Stimulated activated CD4-positive, alpha-beta T cell treated with anti-CD3 and anti-CD28 coated beads, Interleukin-1b, Interleukin-23, amount 100 ng/mL, for 48 hours (primary cell): ENCODE data around the gene PRSS56.

Experiments
- DNase-seq: peaks from one replicate; pipeline ENCODE4 v3.0.0-alpha.2; 2020

Gene PRSS56

DNA sequence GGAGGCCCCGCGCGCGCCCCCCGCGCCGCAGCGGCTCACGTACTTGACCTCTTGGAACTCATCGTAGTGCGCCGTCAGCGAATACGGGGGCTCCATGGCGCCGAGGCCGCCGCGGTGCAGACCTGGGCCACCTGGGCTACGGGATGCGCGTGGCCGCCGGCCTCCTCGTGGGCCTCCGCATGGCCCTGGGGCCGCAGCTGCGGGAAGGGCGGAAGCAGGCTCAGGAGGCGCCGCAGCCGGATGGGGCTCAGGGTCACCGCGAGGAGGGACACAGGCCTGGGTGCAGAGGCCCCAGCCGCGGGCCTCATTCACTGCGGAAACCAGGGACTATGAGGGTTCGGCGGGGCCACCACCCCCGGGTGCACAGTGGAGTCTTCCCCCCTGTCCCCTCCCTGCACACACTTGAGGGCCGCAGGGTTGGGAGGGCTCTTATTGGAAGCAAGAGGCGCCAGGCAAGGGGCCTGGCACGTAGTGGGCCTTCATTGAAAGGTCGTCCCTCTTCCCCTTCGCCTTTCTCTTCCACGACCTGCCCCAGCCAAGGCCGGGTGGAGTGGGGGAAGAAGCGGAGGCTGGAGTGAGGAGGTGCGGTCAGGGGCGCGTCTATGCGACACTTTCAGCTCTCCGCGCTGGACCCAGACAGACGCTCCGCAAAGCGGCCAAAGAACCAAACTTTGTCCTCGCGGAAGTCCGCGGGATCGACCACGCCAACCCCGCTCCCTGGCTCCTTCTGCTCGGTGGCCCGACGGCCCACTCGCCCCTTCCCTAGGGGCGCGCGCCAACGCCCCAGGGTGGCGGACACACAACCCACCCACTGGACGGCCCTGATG lies 33.4 kb upstream of the PRSS56 start:
- DNase-seq = no peak

DNA sequence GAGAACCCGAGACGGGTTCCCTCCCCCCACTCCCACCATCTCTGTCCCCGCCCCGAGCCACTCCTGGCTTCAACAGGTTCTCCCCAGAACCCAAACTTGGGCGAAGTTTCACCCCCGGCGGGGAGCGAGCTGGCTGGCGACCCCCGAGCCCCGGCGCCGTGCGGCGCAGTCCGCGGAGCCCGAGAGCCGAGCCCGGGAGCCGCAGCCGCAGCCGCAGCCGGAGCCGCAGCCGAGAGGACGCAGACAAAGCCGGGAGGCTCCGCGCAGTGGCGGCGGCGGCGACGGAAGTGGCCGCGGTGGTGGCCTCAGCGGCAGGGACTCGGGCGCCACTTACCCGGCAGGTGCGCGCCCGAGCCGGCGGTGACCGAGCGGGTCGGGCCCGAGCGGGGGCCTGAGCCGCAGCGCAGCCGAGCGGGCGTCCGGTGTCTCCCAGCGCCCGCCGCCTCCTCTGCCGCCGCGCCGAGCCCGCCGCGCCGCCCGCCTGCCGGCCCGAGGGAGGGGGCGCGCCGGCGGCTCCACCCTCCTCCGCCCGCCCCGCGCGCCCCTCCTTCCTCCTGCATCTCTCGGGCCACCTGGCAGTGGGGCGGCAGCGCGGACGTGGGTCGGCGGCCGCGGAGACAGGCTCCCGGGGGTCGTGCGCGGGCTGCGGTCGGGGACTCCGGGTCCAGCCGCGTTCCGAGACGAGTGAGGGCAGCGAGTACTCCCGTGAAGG lies 32.6 kb upstream of the PRSS56 start, which contains the start of gene ECEL1:
Gene ECEL1, minus strand, starts transcription at position 450 of the 712 bp plus-strand sequence. CDS start 1,181 bp downstream, outside the sequence.
- DNase-seq = no peak

DNA sequence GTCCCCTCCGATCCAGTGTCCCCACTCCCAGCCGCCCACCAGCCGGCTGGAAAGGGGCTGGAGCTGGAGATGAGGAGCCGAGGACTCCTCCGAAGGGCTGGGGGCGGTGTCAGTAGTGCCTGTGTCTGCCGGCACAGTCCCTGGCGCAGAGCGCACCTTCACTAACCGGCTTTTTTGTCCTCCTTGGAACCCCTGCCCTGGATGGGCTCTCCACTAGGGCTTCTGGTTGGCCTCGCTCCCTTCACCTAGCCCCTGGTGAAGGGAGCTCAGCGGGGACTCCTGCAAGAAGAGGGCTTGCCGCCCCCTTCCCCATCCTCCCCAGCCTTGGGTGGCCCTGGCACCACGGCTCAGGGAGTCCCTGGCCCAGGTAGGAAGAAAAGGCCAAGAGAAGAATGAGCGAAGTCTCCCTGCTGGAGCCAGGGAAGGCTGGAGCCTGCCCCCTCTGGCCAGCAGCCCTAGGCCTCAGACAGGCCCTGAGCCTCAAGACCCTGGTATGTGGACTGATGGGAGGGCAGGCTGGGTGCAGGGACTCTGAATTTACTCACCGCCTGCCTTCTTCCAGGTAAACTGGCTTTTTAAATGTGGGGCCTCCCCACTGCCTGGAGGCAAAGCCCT lies 32.0 kb upstream of the PRSS56 start:
- DNase-seq = no peak

DNA sequence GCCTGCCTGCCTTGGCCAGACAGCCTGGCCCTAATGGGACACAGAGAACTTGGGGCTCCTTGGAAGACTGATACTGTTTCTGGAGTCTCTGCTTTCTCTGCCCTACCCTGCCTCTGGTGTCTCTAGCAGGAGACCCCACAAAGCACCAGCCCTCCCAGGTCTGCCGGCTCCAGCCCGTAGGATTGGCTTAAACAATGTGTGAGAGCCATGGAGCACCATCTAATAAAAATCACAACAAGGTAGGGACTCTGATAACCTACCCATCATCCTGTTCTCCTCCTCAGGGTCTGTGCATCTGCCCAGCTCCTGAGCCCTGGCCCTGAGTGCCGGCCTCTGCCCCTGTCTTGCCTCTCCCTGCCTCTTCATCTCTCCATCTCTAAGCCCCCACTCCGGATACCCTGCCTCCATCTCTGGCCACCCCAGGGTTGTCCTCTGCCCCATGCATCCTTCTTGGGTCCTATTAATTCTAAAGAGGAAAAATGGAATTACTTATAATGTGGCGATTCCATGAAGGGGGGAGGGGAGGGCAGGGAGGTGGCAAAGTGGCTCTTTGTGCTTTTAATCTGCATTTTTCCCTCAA lies 31.4 kb upstream of the PRSS56 start:
- DNase-seq = no peak

DNA sequence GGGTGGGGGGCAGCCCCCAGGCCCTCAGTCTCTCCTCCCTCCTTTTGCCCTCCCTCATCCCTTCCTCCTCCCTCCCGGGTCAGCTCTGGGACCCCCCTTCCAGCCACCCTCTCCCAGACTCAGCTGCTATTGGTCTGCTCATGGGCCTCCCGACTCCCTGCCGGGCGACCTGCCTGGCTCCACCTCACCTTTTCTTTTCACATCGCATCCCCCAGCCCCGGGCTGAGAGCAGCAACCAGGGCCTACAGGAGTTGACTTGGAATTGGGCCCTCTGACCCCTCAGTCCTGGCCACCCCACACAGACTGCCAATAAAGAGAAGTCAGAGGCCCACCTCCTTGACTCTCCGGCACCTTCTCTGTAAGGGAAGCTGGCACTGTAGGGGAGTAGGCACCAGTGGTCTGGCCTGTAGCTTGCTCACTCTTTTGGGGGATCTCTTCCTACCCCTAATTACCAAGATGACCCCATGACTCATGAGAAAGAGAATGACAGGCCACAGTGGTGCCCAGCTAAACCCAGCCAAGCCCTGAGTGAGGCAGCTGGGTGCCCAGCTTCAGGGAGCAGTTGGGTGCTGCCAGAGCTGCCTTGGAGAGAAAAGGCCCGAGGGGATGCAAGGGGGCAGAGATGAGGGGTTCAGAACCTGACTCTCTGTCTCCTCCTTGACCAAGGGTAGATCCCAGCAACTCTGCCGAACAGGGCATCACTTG lies 30.5 kb upstream of the PRSS56 start:
- DNase-seq = no peak

DNA sequence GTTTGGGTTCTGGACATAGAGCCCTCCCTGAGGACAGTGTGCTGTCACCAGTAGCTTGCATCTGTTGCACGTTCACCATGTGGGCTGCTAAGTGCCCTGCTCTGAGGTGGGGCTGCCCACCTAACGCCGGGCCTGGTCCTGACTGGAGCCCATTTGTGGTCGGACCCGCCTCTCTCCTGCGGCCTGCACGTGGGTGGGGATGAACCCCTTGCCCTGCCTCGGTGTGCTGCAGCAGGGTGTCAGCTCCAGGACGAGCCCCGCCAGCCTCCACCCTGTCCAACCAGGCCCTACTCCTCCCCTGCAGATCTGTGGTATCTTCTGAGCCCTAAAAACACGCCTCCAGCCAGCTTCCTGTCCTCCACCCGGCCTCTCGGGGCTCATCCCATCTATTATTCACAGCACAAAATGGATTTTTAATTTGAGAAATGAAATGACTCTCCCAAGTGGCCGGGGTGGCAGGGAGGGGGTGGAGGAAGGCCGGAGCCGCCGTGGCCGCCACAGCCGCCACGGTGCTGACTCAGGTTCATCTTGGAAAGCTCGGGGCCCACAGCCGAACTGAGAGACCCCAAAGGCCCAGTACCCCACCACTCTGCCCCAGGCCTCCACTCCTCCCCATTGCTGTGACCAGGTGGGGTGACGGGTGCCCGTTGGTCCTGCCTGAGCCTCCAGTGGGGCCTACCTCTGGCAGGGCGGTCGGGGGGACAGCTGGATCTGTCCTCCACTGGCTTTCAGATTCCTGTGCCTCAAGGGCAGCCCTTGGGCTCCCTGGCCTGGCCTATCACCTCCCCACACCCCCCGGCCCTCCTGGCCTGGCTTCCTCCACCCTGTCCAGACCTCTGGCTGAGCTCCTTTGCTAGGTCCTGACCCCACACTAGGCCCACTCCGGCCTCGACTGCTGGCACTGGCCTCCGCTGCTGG lies 29.7 kb upstream of the PRSS56 start:
- DNase-seq = no peak

DNA sequence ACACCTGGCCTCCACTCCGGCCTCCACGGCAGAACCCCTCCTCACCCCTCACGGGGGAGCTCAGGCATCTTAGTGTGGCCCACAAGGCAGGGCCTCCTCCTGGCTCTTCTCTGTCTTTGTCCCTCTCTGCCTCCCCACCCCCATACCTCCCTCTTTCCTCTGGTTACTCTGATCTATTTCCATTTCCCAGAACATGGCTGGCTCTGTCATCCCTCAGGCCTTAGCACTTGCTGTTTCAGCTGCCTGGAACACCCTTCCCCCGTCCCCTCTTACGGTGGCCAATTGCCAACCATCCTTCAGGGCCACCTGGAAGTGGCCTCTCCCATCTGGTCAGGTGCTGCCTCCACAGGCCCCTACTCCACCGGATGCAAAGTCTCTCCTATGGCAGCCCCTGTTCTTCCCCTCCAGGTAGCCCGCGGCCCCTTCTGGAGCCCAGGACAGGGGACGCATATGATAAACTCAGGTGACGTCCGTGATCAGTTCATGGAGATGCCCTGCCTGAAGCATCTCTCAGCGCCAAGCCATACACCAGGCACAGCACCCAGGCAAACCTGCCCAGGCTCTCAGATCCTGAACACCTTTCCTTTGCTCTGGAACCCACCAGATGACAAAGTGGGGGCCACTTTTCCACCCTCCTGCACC lies 28.9 kb upstream of the PRSS56 start:
- DNase-seq = no peak

DNA sequence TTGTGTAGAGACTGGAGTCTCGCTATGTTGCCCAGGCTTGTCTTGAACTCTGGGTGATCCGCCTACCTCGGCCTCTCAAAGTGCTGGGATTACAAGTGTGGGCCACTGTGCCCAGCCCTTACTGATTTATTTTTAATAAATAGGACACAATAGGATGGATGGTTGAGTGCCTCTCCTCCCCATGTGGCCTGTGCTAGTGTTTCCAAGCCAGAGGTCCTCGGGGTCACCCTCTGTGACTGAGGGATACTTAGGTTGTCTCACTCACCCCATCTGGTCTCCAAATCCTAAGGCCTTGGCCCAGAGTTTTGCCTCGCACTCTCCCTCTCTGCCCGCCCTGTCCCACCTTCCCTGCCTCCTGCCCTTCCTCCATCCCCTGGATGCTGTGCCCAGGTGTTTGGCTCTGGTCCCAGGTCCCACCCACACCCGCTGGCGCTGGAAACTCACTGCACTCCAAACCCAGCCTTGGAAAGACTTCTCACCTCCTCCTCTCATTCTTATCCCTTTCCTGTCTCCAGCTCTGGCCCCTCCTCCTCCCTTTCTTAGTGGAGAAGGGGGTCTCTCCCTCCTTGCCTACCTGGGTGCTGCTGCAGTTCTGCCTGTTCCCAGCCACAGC lies 27.8 kb upstream of the PRSS56 start:
- DNase-seq = no peak

DNA sequence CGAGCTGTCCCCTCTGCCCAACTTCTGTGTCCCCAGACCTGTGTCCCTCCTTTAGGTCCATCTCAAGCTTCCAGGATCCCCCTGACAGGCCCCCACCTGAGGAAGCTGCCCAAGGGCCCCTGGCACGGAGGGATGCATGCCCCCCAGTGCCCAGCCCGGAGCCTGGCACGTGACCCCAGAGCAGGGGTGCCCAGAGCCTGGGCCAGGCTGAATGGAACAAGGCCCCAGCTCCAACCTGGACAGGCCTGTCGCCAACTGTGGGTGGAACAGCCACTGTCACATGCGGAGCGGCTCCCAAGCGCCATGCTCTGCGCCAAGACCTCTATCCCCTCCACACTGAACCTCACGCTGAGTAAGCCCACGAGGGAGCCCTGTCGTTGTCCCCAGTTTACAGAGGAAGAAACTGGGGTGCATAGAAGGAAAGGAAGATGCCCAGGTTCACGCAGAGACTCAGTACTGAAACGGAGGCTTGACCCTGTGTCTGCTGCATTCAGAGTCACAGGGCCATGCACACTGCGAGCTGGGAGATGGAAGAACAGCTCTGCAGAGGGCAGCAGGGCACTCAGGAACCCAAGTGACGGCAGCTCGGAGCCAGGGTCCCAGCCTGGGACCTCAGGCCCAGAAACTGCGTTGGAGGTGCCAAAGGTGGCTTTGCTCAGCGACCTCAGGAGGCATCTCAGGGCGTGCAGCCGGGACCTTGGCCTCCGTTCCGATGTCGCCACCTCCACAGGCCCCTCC lies 27.1 kb upstream of the PRSS56 start:
- no peak for DNase-seq

DNA sequence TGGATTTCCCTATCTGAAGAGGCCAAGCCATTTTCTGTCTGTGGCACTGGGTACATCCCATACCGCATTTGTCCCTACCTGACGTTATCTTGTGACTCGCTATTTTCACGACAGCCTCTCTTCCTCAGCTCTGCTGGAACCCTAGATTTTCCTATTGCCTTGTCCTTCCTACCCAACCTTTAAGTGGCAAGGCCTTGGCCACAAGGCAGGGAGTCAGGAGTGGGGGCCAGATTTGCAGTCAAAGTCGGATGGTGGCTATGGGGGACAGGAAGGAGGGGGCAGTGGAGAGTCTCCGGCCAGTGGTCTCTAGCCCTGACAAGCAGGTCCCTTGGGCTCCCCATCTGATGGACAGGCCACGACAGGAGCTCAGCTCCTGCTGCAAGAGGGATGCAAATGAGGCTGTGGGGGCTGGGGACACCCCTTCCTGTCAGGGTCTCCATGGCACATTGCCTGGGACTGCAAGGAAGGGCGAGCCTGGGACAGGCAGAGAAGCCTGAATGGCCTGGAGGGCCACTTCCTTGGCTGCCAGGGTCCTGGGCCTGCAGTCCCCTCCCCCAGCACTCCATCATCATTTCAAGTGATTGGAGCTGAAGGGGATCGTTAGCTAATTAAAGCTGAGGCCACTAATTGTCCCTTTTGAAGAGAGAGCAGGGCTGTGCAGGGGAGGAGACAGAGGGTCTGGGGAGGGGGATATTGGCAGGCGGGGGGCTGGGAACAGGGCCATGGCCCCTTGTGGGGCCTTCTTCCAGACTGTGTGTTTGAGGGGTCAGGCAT lies 26.3 kb upstream of the PRSS56 start:
- DNase-seq = no peak

DNA sequence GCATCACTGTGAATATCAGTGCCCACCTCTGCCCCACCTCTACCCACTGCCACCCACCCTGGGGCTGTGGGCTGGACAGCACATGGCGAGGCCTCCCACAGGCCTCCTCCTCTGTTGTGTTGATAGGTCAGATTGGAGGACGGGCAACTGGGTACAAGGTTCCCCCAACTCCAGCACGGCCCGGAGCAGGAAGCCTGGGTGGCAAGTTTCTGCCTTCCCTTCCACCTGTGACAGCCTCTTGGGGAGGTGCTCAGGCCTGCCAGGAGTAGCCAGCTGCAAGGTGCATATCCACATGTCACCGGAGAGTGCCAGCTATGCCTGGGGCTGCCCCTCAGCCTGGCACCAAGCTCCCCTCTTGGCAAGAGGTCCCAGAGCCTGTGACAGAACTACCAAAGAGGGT lies 25.6 kb upstream of the PRSS56 start:
- no peak for DNase-seq

DNA sequence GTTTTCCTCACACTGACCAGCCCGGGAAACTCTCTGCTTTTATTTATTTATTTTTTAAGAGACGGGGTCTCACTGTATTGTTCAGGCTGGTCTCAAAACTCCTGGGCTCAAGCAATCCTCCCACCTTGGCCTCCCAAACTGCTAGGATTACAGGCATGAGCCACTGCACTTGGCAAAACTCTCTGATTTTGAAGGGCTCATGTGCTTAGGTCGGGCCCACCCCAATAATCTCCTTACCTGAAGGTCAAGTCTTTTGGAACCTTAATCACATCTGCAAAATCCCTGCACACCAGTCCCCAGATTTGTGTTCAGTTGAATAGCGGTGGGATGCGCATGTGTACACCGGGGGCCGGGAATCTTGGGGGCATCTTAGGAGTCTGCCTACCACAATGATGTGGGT lies 24.9 kb upstream of the PRSS56 start:
- no peak for DNase-seq

DNA sequence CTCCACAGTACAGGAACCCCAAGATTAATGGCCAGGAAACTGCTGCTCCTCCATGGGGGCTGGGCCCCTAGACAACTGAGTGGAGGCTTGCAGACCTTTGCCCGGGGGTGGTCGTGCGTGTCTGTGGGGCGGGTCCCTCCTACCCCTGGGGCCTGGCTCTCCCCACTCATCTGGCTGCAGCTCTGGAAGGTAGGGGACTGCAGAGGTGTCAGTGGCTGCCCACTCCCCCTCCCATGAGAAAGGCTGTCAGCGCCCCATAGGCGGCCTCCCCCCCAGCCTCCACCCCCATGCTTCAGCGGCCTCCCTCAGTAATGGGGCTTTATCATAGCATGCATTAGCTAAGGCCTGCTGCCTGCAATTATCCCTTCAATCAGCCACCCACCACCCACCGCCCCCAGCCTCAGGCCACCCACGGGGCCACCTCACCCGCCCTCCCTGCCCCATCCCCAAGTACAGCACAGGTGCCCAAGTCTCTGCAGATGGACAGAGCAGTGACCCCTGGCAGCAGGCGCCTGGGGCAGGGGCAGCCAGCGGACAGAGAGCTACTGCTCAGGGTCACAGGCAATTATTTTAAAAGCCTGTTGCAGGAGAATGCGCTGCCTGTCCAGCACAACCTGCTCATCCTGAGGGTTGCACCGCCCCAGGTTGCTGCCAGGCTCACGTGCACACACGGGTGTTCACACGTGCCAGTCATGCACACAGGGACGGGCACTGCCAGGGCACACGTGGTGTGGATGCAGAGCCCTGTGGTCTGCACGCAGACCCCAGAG lies 23.5 kb upstream of the PRSS56 start:
- no peak for DNase-seq

DNA sequence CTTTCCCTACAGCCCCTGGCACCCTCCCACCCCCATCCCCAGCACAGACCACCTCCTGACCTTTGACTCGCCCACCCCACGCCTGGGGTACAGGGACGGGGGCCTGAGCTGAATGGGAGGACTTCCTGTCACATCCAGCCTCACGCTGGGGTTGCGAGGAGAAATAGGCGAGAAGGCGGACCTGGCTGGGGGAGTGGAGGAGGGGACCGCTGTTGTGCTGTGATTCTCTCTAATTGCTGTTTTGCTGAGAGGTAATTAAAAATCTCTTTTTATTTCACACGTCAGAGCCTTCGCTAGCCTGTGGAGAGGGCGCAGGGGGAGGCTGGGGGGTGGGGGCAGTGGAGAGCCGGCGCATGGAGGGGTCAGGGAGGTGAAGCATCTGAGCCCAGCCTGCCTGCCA lies 22.8 kb upstream of the PRSS56 start:
- no peak for DNase-seq

DNA sequence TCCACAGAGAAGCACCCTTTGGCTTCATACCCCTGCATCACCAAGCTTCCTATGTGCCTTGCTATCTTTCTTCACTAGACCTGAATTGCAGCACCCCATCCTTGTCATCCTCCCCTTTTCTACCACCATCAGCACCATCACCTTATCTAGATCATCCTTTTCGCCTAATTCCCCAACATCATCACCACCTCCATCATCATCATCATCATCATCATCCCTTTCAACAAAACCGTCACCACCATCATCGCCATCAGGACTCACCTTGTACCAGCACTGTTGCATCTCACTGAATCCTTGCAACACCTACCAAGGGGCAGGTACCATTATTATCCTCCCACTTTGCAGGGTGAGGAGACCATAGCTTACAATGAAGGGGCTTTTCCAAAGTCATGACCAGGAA lies 21.7 kb upstream of the PRSS56 start:
- DNase-seq = no peak

DNA sequence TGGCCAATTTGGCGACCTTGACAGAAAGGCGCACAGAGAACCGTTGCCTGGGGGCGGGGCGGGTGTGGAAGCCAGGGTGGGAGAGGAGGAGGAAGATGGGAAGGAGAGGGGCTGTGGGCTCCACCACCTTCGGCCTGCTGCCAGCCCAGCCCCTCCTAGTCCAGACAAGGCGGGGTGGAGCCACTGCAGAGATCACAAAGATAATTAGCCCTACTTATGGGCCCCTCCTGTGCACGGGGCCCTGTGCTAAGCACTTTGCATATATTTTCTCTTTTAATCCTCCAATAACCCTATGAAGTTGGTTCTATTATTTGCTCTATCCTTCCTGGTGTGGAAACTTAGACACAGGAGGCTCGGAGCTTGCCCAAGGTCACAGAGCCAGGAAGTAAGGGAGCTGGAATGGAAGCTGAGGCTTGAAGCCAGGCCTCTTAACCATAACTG lies 18.8 kb upstream of the PRSS56 start:
- DNase-seq = no peak

DNA sequence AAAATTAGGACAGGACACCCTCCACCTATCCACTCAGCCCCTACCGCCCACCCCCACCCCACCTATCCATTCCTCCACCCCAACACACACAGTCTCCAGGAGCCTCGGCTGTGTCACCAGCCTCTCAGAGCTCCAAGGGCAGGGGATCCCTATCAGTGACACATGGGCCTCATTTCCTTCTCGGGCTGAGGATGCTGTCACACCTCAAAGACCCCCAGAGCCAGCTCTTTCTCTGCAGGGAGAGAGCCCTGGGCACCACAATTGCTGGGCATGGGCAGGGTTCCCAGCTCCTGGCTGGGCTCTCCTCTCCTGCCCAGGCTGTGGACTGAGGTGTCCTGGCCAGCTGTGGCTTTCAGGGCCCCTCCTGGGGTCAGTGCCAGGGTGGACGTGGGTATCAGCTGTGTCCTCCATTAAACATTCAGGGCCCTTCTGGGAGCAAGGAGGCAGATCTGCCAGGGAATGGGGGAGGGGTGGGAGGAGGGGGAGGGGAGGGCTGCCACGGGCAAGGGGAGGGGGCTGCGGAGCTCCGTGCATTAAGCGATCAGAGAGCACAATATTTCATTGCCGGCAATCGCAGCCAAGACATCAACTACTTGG lies 18.3 kb upstream of the PRSS56 start:
- no peak for DNase-seq

DNA sequence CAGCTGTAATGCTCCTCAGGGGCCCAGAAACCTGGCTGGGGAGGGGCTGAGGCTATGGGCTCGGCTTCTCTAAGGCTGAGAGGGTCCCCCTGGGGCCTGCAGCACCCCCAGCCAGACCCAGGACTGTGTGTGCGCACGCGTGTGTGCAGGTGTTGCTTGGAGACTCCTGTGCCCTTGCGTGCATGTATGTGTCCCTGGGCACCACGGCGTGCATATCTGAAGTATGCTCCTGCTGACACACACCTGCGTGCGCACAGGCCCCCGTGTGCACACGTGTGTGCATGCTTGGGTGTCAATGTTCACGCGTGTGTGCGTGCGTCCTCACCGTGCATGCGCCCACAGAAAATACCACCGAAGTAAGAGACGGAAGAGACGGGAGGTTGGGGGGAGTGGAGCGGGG lies 17.7 kb upstream of the PRSS56 start:
- no peak for DNase-seq
